Measurements from ENCODE around the gene UBN2.

GRCh38 chr7:139355320-139355719 is 124.3 kb downstream of the UBN2 start:
- no peak for TF ChIP-seq CTCF (conservative IDR thresholded peaks at IDR 0.05; ENCODE audit: low read length)
- no peak for TF ChIP-seq EZH2phosphoT487 (IDR thresholded peaks at IDR 0.05; ENCODE audit: borderline replicate concordance)
